GM12873 (cell line): ENCODE results near the gene FASN.

Experiments used
- CTCF ChIP-seq: IDR thresholded peaks from 2 replicates; pipeline ENCODE4 v1.5.1; 2012; ENCODE audit warnings: low read depth, mild to moderate bottlenecking, moderate library complexity, low read length, control low read depth; ENCODE audit not compliant: insufficient read depth; ENCODE audit errors: missing control alignments

The FASN gene

DNA sequence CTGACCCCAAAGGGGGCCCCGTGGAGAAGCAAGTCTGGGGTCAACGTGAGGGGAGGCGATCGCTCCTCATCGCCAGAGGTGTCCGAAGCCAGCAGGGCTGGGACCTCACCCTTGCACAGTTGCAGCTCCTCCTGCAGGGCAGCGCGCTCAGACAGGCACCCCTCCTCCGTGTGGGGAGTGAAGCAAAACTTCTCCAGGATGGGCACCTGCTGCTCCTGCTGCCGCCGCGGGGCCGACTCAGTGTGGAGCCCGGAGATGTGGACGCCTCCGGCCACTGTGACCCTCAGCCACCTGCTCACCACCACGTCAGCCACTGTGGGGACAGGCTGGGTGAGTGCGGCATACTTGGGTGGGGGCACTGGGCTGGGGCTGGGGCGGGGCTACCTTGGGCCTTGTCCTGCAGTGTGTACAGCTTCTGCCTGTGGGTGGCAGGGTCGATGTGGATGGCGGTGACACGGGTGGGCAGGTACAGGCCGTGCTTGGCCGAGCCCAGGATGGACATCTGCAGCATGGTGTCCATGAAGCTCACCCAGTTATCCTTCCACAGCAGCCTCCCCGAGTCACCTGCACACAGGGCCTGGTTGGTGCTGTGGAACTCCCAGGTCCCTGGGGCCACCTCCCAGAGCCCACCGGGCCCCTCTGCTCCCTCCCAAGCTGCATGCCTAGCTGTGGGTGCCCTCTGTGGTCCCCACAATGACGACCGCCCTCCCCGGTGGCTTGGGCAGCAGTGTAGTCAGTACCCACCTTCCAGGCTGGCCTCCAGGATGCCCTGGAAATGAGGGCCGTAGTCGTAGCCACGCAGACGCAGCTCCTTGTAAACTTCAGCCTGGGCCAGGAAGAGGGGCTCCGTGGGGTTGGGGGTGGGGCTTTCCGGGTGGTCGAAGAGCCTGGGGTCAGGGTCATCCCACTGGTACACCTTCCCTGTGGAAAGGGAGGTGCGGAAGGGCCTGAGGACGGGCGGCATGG, 10.8 kb downstream of the FASN start:
- TF ChIP-seq CTCF = no peak

DNA sequence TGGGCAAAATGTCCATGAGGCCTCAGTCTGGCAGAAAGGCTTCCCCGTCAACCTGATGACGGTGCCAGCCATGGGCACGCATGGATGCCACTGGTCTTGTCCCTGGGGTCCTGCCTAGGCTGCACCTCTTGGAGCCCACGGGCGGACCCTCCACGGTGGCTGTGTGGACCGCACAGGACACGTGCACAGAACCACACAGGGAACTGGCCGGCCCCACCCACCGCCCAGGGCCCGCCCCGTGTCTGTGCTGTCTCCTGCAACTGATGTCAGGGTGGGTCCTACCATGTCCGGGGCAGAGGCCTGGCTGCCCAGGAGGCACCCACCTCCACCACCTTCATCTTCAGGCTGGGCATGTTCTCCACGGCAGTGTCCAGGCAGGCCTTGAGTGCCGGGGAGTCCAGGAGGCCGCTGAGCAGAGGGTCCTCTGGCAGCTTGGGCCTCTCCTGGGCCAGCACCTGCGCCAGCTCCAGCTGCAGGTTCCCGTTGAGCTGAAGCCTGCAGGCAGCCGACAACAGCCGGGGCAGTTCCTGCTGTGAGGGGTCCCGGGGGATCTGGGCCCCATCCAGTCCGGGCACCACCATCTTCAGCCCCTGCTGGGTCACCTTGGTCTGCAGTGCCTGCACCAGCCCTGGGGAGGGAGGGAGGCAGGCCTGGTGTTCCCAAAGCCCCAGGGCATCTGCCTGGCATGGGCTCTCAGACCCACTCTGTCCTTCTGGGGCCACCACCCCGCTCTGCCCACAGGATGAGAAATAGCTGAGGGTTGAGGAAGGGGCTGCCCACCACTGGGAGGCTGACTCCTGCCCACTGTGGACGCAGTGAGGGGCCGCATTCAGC, 11.9 kb downstream of the FASN start:
- TF ChIP-seq CTCF = no peak

- TF ChIP-seq CTCF = no peak
Observed at GRCh38 chr17:82085031-82085861, 12.8 kb downstream of the FASN start.

DNA sequence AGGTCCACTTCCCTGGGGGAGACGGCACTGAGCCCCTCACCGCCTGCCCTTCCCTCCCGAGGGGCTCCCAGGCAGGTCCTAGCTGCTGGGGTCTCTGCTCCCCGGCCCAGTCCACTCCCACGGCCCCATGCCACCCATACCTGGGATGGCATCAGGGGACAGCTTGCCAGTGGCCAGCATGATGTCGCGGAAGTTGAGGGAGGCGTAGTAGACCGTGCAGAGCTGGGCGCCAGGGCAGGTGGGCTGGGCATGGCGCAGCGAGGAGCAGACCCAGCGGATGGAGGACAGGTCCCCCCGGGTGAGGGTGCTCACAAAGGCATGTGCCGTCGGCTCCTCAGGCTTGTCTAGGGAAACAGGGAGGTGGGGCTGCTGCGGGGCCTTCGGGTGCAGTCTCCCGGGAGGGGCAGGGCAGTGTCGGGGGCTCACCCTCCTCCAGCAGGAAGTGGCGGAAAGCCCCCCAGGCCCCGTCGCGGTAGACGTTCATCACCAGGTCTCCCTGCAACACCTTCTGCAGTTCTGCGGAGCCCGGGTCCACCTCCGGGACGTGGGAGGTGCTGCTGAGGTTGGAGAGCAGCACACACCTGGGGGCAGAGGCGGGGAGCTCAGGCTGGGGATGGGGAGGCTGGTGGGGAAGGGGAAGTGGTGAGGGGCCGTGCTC, 13.5 kb downstream of the FASN start:
- TF ChIP-seq CTCF = no peak

- no peak for TF ChIP-seq CTCF
Observed at GRCh38 chr17:82083533-82084359, 14.3 kb downstream of the FASN start.

DNA sequence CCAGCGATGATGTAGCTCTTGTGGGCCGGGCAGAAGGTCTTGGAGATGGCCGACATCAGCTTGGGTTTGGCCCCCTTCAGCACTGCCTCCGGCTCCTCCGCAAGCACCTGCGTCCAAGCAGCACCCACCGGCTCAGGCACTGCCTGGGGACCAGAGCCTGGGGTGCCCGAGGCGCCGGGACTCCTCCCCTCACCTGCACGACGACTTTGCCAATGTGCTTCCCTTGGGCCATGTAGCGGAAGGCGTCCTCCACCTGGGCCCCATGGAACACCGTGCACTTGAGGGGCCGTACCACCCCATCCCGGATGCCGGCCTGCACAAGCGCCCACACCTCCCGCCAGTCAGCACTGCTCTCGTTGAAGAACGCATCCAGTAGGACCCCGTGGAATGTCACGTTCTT, 15.0 kb downstream of the FASN start:
- no peak for TF ChIP-seq CTCF
